ENCODE results near the gene FAM81B. TPM values are rescaled to one million over a fixed set of nuclear protein-coding genes. Genes with fewer than 3 reads are reported as not detected.
"Not testable (repeated sequence)": the region's sequence is repeated elsewhere in the genome, so short reads cannot be mapped to it uniquely, and the experiment has no call there.

Gene FAM81B, protein sequence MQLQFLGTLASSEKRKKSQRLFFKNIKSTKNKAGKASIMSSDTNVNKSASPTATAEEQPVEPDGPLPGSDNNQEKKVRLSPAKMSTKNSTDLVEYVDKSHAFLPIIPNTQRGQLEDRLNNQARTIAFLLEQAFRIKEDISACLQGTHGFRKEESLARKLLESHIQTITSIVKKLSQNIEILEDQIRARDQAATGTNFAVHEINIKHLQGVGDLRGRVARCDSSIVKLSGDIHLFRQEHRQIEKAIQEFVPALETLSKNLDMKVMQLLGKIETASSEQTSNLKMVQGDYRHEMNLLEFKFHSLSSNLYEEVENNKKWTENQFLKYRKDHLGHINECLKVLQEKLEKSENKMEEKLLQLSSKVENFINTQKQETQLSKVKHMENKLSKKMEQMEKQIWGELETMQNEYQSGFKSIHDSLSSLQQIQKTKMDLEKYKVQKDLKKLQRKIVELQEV
- under 1 TPM in 1 of 3 donors, not detected in 2; 0.15 TPM for polyA plus RNA-seq

DNA sequence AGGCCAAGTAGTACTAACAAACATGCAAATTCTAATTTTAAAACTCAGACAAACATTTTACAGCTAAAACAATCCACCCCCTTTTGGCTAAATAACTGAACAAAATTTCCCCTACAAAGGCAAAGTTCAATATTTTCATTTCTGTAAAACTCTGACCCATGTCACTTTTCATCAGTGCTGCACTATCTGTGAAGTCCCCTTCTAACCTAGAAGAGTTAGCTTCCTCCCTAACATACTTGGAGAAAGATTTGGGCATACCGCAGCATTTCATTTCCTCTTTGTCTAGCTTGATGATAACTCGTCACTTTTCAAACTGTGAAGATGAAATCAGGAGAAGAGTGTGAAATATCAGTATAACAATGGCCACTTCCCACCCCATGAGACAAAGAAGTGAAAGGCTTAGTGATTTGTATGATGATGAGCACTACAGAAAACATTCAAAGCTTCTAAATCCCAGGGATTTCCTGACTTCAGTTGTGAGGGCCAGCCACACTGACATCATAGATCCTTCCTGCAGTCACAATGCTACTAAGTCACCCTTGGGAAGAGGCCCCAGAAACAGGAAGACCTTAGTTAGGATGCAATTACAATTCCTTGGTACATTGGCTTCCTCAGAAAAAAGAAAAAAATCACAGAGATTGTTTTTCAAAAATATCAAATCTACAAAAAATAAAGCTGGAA is at the start of gene FAM81B:
Gene FAM81B, plus strand, starts transcription at position 555 of the 681 bp plus-strand sequence. Its CDS starts 24 bp downstream, at position 579.
- H3K27ac ChIP-seq (ENCODE audit: low read depth, low read length): no peak within 1 kb of the TSS
- WGBS, 3 donors: 71 to 84% (median 71%) methylated on average over 2 of the region's 2 CpGs

DNA sequence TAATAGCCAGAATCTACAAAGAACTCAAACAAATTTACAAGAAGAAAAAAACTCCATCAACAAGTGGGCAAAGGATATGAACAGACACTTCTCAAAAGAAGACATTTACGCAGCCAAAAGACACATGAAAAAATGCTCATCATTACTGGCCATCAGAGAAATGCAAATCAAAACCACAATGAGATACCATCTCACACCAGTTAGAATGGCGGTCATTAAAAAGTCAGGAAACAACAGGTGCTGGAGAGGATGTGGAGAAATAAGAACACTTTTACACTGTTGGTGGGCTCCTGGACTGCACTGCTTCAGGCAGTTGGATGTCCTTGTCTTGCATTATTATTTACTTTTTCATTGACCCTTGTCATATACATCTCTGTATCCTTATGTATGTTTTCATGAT is 49.7 kb upstream of the FAM81B start:
- WGBS, 3 donors: 81 to 94% (median 84%) methylated on average over 2 of the region's 2 CpGs
- not testable (repeated sequence) for H3K27ac ChIP-seq (ENCODE audit: low read depth, low read length)

DNA sequence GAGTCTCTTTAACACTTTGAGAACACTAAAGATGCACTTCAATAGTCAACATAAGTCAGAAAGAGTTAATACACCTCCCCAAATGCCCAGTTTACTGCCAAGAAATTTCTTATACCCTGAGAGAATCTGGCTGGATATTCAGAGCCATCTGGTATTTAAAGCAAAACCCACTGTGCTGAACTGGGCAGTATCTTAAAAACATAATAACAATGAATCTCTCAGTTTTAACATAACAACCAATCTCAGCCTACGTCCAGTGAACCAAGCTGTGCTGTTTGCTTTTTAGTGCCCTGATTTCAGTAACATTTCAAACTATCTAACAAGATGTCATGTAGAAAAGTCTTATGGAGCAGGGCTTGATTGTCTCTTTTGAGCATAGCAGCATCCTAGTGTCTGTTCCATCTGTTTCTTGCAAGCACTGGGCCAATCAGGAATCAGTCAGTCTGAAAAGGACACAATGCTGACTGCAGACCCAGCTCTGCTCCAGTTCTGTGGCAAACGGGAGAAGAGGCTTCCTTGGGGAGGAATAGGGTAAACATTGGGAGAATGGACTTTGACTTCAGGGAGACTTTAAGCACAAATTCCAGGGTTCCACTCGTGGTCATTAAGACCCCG is 43.6 kb upstream of the FAM81B start:
- 46 to 69% (median 67%) methylated on average over 4 of the region's 4 CpGs for WGBS, 3 donors
- H3K27ac ChIP-seq (ENCODE audit: low read depth, low read length): no peak overlapping the region

DNA sequence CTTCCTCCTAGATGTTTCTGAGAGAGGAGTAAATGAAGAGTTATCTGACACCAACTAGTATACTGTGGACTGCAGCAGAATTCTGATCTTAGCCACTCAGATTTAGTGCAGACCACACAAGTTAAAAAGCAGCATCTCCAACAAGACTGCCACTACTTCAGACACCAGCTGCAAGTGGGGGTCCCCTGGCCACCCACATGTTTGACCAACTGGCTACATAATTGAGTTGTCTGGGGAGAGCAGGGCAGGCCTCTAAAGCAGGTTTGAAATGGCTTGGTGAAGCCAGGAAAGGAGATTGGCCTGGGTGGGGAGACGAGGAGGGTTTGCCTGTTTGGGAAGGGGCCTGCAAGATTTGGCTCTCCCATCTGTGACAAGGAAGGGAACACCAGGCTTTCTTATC is 40.5 kb upstream of the FAM81B start:
- WGBS, 3 donors: 53 to 82% (median 67%) methylated on average over 1 of the region's 1 CpG
- no peak overlapping the region for H3K27ac ChIP-seq (ENCODE audit: low read depth, low read length)

DNA sequence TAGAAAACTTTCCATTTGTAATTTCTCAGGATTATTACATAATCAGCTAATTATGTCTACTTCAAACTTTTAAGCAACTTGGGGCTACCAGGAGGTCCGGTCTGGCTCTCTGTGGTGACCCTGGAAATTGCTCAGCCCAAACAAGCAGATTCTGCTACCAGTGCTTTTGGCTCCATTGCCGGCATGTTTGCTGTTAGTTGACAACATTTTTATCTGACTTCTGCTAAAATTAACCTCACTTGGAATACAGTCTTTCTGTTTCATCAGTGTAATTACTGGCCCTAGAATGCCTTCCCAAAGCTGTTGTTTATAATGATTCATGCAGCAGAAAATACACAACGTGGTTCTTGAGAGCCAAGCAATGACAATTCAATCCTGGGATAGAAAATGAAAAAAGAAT is 38.5 kb upstream of the FAM81B start:
- WGBS, 3 donors: 48 to 63% (median 58%) methylated on average over 3 of the region's 3 CpGs
- no peak overlapping the region for H3K27ac ChIP-seq (ENCODE audit: low read depth, low read length)

DNA sequence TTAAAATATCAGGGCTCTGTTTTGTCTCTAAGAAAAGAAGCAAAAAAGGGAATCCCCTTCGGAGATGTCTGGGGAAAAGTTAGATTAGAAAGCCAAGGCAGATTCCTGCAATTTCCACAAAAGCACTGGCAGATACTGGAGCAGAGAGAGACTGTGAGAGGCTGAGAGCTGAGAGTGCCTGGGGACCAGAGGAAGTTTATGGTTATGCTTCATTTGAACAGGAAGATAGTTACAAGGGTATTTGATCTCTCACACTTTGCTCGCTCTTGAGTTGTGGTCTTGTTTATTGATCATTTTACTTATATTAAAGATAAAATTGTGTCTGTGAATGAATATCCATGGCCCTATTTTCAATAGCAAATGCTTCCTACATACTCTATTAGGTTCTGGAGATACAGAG is 32.8 kb upstream of the FAM81B start:
- no peak overlapping the region for H3K27ac ChIP-seq (ENCODE audit: low read depth, low read length)
- 49 to 63% (median 58%) methylated on average over 2 of the region's 2 CpGs for WGBS, 3 donors

DNA sequence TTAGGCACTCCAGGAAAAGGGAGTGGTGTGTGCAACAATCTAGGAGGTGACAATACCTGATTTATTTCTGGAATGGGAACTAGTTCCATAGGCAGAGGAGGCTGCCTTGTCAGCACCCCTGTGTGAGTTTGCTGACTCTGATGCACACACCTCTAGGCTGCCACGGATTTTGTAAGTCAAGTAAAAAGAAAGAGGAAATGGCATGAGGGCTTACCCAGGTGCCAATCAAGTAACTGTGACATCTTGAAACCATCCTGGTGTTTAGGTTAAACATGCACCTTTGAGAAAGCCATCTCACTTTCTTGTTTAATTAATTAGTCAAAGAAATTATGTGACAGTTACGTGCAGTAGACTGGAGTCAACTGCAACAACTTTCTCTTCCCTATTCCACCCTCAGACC is 32.3 kb upstream of the FAM81B start:
- H3K27ac ChIP-seq (ENCODE audit: low read depth, low read length): no peak overlapping the region

DNA sequence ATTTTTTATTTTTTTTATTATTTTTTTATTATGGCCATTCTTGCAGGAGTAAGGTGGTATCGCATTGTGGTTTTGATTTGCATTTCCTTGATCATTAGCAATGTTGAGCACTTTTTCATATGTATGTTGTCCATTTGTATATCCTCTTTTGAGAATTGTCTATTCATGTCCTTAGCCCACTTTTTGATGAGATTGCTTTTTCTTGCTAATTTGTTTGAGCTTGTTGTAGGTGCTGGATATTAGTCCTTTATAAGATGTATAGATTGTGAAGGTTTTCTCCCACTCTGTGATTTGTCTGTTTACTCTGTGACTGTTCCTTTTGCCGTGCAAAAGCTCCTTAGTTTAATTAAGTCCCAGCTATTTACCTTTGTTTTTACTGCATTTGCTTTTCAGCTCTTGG is 30.5 kb upstream of the FAM81B start:
- 68 to 86% (median 82%) methylated on average over 2 of the region's 2 CpGs for WGBS, 3 donors

More for the DNA sequence above, 32.3 kb upstream of the FAM81B start:
- 23 to 40% (median 37%) methylated on average over 2 of the region's 2 CpGs for WGBS, 3 donors

DNA sequence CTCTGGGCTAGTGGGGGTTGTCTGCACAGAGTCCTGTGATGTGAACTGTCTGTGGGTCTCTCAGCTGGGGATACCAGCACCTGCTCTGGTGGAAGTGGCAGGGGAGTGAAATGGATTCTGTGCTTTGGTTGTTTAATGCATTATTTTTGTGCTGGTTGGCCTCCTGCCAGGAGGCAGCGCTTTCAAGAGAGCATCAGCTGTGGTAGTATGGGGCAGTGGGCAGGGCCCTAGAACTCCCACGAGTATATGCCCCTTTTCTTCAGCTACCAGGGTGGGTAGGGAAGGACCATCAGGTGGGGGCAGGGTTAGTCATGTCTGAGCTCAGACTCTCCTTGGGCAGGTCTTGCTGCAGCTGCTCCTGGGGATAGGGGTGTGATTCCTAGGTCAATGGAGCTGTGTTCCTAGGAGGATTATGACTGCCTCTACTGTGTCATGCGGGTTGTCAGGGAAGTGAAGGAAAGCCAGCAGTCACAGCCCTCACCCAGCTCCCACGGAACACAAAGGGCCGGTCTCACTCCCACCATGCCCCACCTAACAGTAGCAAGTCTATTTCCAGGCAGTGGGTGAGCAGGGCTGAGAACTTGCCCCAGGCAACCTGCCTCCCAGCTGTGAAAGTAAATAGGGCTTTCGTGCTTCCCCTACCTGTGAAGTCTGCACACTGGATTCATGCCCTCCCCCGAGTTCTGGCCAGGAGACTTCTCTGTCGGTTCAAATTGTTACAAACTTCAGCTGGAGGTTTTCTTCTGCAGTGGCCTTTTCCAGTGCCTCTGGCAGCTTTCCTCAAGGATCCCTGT is 25.7 kb upstream of the FAM81B start:
- no peak overlapping the region for H3K27ac ChIP-seq (ENCODE audit: low read depth, low read length)
- 76 to 80% (median 79%) methylated on average over 8 of the region's 8 CpGs for WGBS, 3 donors

More for the DNA sequence above, 30.5 kb upstream of the FAM81B start:
- H3K27ac ChIP-seq (ENCODE audit: low read depth, low read length): not testable (repeated sequence)

DNA sequence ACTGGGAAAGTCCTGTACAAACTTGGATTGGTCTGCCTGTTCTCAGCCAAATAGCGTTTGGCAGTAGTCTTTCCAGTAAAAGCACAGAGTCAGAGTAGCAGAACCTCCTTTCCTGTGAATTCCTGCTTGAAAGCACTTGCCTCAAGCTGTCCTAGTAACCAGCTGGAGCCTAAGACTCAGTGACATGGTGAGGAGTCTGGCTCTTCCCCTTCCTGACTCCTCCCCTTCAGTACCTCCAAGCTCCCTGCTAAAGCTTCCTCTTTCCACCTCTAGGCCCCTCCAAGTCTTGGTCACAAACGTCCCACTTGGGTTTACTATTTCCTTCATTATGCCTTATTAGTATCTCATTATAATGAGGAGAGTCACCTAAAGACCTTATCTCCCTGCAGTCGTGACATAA is 21.4 kb upstream of the FAM81B start:
- H3K27ac ChIP-seq (ENCODE audit: low read depth, low read length): no peak overlapping the region
- 45 to 60% (median 52%) methylated on average over 3 of the region's 3 CpGs for WGBS, 3 donors

DNA sequence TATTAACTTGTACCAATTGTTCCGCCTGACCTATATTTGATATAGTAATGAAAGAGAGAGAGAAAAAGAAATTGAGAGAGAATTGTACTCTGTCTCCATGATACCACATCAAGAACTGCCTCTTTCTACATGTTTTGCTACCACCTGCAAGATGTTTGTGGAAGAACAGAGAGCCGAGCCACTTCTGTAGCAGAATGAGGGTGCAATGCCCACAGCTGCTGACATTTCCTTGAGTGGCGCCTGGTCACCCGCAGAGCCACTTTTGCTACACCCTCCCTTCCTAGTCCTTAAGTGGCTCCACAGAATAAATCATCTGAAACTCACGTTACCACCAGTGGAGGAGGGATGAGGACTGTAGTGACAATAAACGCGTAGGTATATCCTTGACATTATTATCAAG is 17.1 kb upstream of the FAM81B start:
- 77 to 85% (median 79%) methylated on average over 7 of the region's 7 CpGs for WGBS, 3 donors
- no peak overlapping the region for H3K27ac ChIP-seq (ENCODE audit: low read depth, low read length)

DNA sequence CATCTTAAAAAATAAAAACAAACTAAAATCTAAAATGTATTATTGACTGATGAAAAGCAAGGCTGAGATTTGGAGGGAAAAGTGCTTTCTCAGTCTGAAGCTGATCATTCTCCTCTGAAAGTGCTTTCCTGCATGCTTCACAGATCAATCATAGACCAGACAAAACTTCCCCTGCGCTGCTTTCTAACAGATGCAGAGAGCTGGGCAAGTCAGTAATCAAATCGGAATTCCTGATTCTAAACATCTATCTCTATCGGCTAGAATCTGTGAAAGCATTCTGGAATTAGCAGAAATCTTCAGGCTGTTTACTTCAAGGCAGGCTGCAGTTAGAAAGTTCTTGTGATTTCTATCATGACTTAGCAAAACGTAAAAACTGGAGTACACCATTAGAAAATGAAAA is 15.6 kb upstream of the FAM81B start:
- 51 to 70% (median 62%) methylated on average over 4 of the region's 4 CpGs for WGBS, 3 donors
- no peak overlapping the region for H3K27ac ChIP-seq (ENCODE audit: low read depth, low read length)

DNA sequence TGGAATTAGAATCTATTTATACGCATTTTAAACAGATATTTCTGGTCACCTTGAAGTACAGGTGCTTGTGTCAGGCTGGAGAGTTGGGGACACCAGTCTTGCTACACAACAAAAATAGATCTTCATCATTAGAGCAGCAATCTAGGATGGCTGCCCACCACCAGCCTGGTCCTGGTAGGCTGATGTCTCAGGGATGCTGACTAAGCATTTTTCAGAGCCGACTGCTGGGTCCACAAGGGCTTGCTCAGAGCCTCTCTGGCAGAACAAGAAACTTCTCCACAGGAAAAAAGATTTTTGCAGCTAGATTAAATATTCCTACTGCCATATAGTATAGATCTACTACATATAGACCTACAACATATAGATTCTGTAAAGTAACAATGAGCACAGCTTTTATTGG is 12.0 kb upstream of the FAM81B start:
- 49 to 79% (median 65%) methylated on average over 2 of the region's 2 CpGs for WGBS, 3 donors
- no peak overlapping the region for H3K27ac ChIP-seq (ENCODE audit: low read depth, low read length)

DNA sequence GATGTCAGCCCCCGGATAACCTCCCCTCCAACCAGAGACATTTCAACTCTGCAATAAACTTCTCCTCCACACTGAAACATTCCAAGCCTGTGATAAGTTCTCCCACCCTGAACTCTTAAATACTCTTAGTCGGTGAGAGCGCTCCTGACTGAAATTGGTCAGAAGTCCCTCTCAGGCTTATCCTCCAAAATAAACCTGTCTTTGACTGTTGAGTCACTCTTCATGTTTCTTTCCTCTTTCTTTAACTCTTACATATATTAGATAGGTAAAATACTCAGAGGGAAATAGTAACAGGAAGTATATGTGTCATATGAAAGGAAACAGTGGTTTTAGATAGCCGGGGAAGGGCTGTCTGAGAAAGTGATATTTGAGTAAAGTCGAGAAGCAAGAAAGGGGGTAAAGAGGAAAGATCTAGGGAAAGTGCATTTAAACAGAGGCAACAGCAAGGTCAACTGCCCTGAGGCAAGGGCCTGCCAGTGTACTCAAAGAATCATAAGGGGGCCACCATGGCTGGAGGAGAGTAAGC is 11.0 kb upstream of the FAM81B start:
- WGBS, 3 donors: 76 to 88% (median 77%) methylated on average over 5 of the region's 5 CpGs
- no peak overlapping the region for H3K27ac ChIP-seq (ENCODE audit: low read depth, low read length)

DNA sequence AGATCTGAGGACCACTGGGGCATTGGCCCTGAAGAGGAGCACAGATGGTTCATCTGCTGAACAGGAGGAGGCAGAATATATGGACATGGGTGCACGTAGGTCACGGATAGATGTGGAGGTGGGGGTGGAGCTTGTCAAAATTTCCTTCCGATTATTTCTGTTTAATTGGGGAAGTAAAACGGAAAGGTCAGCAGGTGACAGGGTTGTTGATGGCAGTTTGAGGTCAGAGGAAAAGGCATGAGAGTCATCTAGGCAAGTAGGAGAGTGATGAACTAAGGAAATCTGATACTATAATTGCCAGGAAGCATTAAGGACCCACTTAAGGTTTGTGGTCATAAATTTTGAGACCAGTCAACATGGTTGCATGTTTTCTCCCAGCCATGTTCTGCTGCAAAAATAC is 8.4 kb upstream of the FAM81B start:
- no peak overlapping the region for H3K27ac ChIP-seq (ENCODE audit: low read depth, low read length)
- WGBS, 3 donors: 25 to 55% (median 35%) methylated on average over 4 of the region's 4 CpGs

DNA sequence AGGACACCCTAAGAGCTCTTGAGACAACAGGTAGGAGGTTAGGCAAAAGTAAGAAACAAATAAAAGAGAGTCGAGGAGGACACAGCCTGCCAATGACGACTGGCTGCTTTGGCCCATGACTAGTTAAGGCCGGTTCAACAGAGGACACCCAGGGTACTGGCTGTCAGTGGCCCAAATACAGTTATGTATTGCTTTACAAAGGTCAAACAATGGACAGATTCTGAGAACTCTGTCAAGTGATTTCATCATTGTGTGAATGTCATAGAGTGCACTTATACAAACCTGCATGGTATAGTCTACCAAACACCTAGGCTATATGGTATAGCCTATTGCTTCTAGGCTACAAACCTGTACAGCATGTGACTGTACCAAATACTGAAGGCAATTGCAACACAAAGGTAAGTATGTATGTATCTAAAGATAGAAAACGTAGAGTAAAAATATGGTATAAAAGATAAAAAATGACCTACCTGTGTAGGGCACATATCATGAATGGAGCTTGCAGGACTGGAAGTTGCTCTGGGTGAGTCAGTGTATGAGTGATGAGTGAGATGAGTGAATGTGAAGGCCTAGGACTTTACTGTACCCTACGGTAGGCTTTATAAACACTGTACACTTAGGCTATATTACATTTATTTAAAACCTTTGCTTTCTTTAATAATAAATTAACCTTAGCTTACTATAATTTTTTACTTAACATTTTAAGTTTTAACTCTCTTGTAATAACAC is 6.5 kb upstream of the FAM81B start:
- WGBS, 3 donors: 71 to 75% (median 73%) methylated on average over 5 of the region's 5 CpGs
- no peak overlapping the region for H3K27ac ChIP-seq (ENCODE audit: low read depth, low read length)

DNA sequence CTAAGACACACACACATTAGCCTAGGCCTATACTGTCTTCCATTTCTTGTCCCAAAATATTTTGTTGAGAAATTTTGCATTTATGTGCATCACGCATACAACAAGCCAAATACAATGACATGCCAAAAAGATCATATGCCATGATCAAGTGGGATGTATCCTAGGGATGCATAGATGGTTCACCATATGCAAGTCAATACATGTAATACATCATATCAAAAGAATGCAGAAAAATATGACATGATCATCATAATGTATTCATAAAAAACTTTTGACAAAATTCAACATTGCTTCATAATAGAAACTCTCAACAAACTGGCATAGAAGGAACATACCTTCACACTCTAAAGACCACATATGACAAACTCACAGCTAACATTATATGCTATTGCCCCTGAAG is 5.8 kb upstream of the FAM81B start:
- 93 to 98% (median 95%) methylated on average over 1 of the region's 1 CpG for WGBS, 3 donors

DNA sequence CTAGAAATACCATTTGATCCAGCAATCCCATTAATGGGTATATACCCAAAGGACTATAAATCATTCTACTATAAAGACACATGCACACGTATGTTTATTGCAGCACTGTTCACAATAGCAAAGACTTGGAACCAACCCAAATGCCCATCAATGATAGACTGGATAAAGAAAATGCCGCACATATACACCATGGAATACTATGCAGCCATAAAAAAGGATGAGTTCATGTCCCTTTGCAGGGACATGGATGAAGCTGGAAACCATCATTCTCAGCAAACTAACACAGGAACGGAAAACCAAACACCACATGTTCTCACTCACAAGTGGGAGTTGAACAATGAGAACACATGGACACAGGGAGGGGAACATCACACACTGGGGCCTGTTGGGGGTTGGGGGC is 799 bp downstream of the FAM81B start:
- 90 to 94% (median 91%) methylated on average over 3 of the region's 3 CpGs for WGBS, 3 donors
- H3K27ac ChIP-seq (ENCODE audit: low read depth, low read length): not testable (repeated sequence)

More for the DNA sequence above, 5.8 kb upstream of the FAM81B start:
- H3K27ac ChIP-seq (ENCODE audit: low read depth, low read length): no peak overlapping the region
